GM12872 (cell line): ENCODE data around the gene ANKMY1.

ENCODE experiments used
- TF ChIP-seq, protein P1 (sequence below): IDR thresholded peaks from 3 replicates; pipeline ENCODE4 v1.5.1; 2011; ENCODE audit warnings: low read depth, mild to moderate bottlenecking, low read length, moderate library complexity; ENCODE audit not compliant: insufficient read depth

Gene ANKMY1

DNA sequence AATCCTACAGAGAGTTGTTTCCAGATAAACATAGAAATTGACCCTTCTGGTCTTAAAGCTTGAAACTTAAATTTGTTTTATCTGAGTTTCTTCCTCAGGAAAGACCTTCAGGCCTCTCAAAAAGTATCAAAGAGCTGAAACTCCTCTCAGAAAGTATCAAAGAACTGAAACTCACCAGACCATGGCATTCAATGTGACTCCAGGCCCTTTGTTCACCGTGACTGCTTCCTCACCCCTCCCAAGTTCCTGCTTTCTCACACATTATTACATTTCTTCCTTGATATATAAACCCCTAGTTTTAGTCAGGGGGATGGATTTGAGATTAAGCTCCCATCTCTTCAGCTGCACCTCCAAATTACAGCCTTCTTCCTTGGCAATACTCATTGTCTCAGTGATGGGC lies 6.0 kb downstream of the ANKMY1 start:
- TF ChIP-seq, protein P1, sequence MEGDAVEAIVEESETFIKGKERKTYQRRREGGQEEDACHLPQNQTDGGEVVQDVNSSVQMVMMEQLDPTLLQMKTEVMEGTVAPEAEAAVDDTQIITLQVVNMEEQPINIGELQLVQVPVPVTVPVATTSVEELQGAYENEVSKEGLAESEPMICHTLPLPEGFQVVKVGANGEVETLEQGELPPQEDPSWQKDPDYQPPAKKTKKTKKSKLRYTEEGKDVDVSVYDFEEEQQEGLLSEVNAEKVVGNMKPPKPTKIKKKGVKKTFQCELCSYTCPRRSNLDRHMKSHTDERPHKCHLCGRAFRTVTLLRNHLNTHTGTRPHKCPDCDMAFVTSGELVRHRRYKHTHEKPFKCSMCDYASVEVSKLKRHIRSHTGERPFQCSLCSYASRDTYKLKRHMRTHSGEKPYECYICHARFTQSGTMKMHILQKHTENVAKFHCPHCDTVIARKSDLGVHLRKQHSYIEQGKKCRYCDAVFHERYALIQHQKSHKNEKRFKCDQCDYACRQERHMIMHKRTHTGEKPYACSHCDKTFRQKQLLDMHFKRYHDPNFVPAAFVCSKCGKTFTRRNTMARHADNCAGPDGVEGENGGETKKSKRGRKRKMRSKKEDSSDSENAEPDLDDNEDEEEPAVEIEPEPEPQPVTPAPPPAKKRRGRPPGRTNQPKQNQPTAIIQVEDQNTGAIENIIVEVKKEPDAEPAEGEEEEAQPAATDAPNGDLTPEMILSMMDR = no peak

DNA sequence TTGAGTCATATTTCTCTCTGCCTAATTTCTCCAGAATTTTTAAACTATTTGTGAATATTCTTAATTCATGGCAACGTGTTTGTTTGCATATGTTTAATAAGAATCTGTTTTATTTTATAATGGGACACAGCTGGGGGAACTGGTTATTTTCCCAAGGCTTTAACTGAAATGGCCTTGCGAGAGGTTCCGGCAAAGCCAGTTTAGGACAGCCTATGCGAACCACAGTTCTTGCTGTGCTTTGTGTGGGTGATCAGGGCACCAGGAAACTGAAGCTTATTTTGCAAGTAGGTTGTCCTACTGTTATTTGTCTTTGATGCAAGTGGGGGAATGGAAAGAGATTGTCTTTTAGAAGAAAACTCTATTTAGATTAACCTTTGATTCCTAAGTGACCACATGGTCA lies 6.5 kb downstream of the ANKMY1 start:
- TF ChIP-seq, protein P1 = no peak

DNA sequence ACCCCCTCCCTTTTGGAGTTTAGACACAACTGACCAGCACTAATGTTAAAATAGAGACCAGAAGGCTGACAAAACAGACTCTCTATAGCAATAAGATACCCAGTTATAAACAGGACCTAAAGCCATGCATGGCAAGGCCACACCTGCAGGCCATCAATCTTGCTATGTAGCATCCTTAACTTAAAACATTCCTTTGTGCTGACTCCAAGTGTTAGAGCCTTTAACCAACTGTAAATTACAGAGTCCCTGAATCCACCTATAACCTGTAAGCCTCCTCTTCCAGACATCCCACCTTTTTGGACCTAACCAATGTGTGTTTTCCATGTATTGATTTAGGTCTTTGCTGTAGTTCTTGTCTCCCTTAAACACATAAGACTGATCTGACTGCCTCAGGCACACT lies 17.9 kb downstream of the ANKMY1 start:
- TF ChIP-seq, protein P1 = no peak

DNA sequence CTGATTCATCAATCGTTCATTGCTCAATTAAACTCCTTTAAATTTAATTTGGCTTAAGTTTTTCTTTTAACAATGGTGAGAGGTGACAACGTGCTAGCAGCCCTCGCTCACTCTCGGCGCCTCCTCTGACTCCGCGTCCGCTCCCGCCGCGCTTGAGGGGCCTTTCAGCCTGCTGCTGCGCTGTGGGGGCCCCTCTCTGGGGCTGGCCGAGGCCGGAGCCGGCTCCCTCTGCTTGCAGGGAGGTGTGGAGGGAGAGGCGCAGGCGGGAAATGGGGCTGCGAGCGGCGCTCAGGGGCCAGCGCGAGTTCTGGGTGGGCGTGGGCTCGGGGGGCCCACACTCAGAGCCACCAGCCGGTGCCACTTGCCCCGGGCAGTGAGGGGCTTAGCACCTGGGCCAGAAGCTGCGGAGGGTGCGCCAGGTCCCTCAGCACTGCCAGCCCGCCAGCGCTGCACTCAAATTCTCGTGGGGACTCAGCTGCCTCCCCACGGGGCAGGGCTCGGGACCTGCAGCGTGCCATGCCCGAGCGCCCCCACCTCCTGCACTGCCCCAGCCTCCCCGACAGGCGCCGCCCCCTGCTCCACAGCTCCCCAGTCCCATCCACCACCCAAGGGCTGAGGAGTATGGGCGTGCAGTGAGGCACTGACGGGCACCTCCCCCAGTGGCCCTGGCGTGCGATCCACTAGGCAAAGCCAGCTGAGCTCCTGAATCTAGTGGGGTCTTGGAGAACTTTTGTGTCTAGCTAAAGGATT lies 19.6 kb downstream of the ANKMY1 start:
- TF ChIP-seq, protein P1 = no peak

DNA sequence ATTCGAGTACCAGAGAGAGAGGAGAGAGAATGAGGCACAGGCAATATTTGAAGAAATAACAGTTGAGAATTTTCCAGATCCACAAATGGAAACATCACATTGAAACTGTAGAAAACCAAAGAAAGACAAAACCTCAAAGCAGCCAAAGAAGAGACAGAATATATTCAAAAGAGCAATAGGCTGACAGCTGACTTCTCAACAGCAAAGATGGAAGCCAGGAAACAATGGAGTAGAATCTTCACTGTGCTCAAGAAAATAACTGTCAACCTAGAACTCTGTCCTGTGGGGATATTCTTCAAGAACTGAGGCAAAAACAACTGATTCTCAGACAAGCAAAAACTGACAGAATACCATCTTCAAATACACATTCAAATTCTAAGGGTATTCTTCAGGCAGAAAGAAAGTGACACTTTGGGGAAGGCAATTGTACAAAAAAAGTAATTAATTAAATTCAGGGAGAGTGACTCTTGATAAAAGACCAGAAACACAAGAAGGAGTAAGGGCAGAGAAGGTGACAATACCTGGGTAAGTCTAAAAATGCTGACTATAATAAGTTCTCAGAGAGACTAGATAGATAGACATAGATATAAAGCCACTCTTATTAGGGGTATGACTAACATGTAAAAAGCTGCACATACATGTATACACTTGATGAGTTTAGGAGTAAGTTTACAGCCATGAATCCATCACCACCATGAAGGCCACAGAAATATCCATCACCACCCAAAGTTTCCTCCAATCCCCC lies 25.6 kb downstream of the ANKMY1 start:
- TF ChIP-seq, protein P1 = no peak

- TF ChIP-seq, protein P1 = no peak
These were observed 26.8 kb downstream of the ANKMY1 start for GRCh38 chr2:240531038-240531437.

DNA sequence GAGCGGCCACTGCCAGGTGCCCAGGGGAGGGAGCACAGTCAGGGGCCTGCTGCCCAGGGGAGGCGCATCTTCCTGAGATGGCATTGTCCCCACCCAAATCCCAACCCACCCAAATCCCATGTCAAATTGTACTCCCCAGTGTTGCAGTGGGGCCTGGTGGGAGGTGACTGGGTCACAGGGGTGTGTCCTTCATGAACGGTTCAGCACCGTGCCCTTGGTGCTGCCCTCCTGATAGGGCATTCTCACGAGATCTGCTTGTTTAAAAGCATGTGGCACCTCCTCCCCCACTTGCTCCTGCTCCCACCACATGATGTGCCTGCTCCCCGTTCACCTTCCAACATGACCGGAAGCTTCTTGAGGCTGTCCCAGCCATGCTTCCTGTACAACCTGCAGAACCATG lies 27.6 kb downstream of the ANKMY1 start:
- TF ChIP-seq, protein P1 = no peak
